Ascending aorta (tissue), 2 donors: ENCODE results near the gene SHLD2. TPM values are rescaled to one million over a fixed set of nuclear protein-coding genes. Genes with fewer than 3 reads are reported as not detected.
"Not testable (repeated sequence)": the region's sequence is repeated elsewhere in the genome, so short reads cannot be mapped to it uniquely, and the experiment has no call there.

Experiments used
- DNase-seq, 2 donors: peaks; one replicate each; pipeline ENCODE4 v3.0.0-alpha.2; 2019; ENCODE audit warnings: low spot score in 2 of 2
- H3K27ac ChIP-seq, 2 donors: fragments of 200-600 bp; sonication (generic); one replicate each; pipeline ENCODE4 v1.5.1; 2016 to 2017; ENCODE audit warnings: mild to moderate bottlenecking in 1 of 2
- H3K27me3 ChIP-seq: fragments of 200-600 bp; sonication (generic); one replicate; pipeline ENCODE4 v1.5.1; 2017
- H3K36me3 ChIP-seq, 2 donors: fragments of 200-600 bp; sonication (generic); one replicate each; pipeline ENCODE4 v1.5.1; 2016
- H3K4me1 ChIP-seq, 2 donors: fragments of 200-600 bp; sonication (generic); one replicate each; pipeline ENCODE4 v1.5.1; 2016 to 2017; ENCODE audit warnings: mild to moderate bottlenecking in 1 of 2
- H3K4me3 ChIP-seq, 2 donors: fragments of 200-600 bp; sonication (generic); one replicate each; pipeline ENCODE4 v1.5.1; 2016 to 2017; ENCODE audit warnings: mild to moderate bottlenecking in 1 of 2
- H3K9me3 ChIP-seq, 2 donors: fragments of 200-600 bp; sonication (generic); one replicate each; pipeline ENCODE4 v1.5.1; 2016
- CTCF ChIP-seq, 3 experiments: fragments of 200-600 bp in 2 of 3; fragments of 450-650 bp in 1 of 3; sonication (generic) in 2 of 3; IDR thresholded peaks; one replicate each; pipeline ENCODE4 v1.5.1; 2016 to 2019; ENCODE audit warnings: antibody characterized with exemption in 3 of 3, mild to moderate bottlenecking in 1 of 3, moderate library complexity in 1 of 3
- intact Hi-C: fragments of 100-400 bp; cut with DNase I; formaldehyde crosslinking; loops from one replicate; pipeline ENCODE4 v1.15.1; 2023
- total RNA-seq: library from RNA; depleted of rRNA; stranded (reverse); fragments of >200 nt; gene quantifications from one replicate; pipeline ENCODE4 v1.1.0, GENCODE V29; 2016

Gene SHLD2
- total RNA-seq, 1 donor from 2014 or later = 19.7 TPM

- TF ChIP-seq CTCF (IDR thresholded peaks at IDR 0.05) = no peak
- intact Hi-C loops = no loop called here
- H3K4me3 ChIP-seq = no peak overlapping the region
- no peaks in the 10 kb centered on the region for H3K27me3 ChIP-seq
- no peaks in the 10 kb centered on the region for H3K9me3 ChIP-seq
- peaks cover 4 to 39% of the 10 kb centered on the region in 2 donors for H3K36me3 ChIP-seq
- DNase-seq = no peak
- H3K27ac ChIP-seq = no peak overlapping the region
- no peaks in the 10 kb centered on the region for H3K4me1 ChIP-seq
These were observed 10.6 kb downstream of the SHLD2 start for GRCh38 chr10:87105446-87106124.

- intact Hi-C loops, H3K27me3 ChIP-seq, DNase-seq, H3K9me3 ChIP-seq, H3K36me3 ChIP-seq, H3K4me3 ChIP-seq, H3K4me1 ChIP-seq, H3K27ac ChIP-seq: not testable (repeated sequence)
These were observed 23.1 kb downstream of the SHLD2 start for GRCh38 chr10:87118122-87118521.

GRCh38 chr10:87119029-87119428 is 24.0 kb downstream of the SHLD2 start:
- H3K27me3 ChIP-seq, DNase-seq, H3K4me1 ChIP-seq, H3K9me3 ChIP-seq, intact Hi-C loops, H3K4me3 ChIP-seq, H3K27ac ChIP-seq, H3K36me3 ChIP-seq: not testable (repeated sequence)

GRCh38 chr10:87123351-87123750 is 28.3 kb downstream of the SHLD2 start:
- H3K27ac ChIP-seq, H3K9me3 ChIP-seq, H3K4me3 ChIP-seq, H3K27me3 ChIP-seq, H3K36me3 ChIP-seq, intact Hi-C loops, H3K4me1 ChIP-seq, DNase-seq: not testable (repeated sequence)

GRCh38 chr10:87127048-87127447 is 32.0 kb downstream of the SHLD2 start:
- intact Hi-C loops, H3K4me3 ChIP-seq, H3K27me3 ChIP-seq, H3K27ac ChIP-seq, H3K9me3 ChIP-seq, DNase-seq, H3K36me3 ChIP-seq, H3K4me1 ChIP-seq: not testable (repeated sequence)

- H3K4me1 ChIP-seq, intact Hi-C loops: not testable (repeated sequence)
These were observed 32.7 kb downstream of the SHLD2 start for GRCh38 chr10:87127607-87128156.

GRCh38 chr10:87132176-87132575 is 37.2 kb downstream of the SHLD2 start:
- H3K27ac ChIP-seq, intact Hi-C loops, DNase-seq, H3K9me3 ChIP-seq, H3K4me1 ChIP-seq, H3K27me3 ChIP-seq, H3K36me3 ChIP-seq, H3K4me3 ChIP-seq: not testable (repeated sequence)

More at GRCh38 chr10:87127607-87128156, 32.7 kb downstream of the SHLD2 start:
- not testable (repeated sequence) for DNase-seq, H3K9me3 ChIP-seq, H3K27ac ChIP-seq, H3K4me3 ChIP-seq, H3K27me3 ChIP-seq, H3K36me3 ChIP-seq

GRCh38 chr10:87133936-87134335 is 38.9 kb downstream of the SHLD2 start:
- H3K9me3 ChIP-seq, DNase-seq, H3K4me3 ChIP-seq, H3K27ac ChIP-seq, H3K4me1 ChIP-seq, H3K27me3 ChIP-seq, intact Hi-C loops, H3K36me3 ChIP-seq: not testable (repeated sequence)

- H3K9me3 ChIP-seq, H3K27me3 ChIP-seq, H3K4me1 ChIP-seq, H3K36me3 ChIP-seq, DNase-seq, H3K4me3 ChIP-seq, H3K27ac ChIP-seq, intact Hi-C loops: not testable (repeated sequence)
These were observed 39.4 kb downstream of the SHLD2 start for GRCh38 chr10:87134440-87134839.

- H3K4me1 ChIP-seq, H3K9me3 ChIP-seq, H3K27me3 ChIP-seq, DNase-seq, H3K4me3 ChIP-seq, H3K36me3 ChIP-seq, H3K27ac ChIP-seq, intact Hi-C loops: not testable (repeated sequence)
These were observed 42.5 kb downstream of the SHLD2 start for GRCh38 chr10:87137478-87137877.

- H3K36me3 ChIP-seq, H3K4me3 ChIP-seq, H3K27me3 ChIP-seq, H3K9me3 ChIP-seq, DNase-seq, H3K4me1 ChIP-seq, intact Hi-C loops, H3K27ac ChIP-seq: not testable (repeated sequence)
These were observed 47.5 kb downstream of the SHLD2 start for GRCh38 chr10:87142230-87143108.

- H3K4me3 ChIP-seq, H3K27ac ChIP-seq, H3K27me3 ChIP-seq, intact Hi-C loops, DNase-seq, H3K36me3 ChIP-seq, H3K4me1 ChIP-seq, H3K9me3 ChIP-seq: not testable (repeated sequence)
These were observed 48.1 kb downstream of the SHLD2 start for GRCh38 chr10:87143109-87143418.

GRCh38 chr10:87145598-87145997 is 50.6 kb downstream of the SHLD2 start:
- H3K4me1 ChIP-seq, intact Hi-C loops, H3K4me3 ChIP-seq, H3K27me3 ChIP-seq, DNase-seq, H3K9me3 ChIP-seq, H3K36me3 ChIP-seq, H3K27ac ChIP-seq: not testable (repeated sequence)
